Measurements from ENCODE around the gene USP25.
A peak's percentile ranks its signal among the peaks of the same experiment; 100 is the strongest.

The USP25 gene

DNA sequence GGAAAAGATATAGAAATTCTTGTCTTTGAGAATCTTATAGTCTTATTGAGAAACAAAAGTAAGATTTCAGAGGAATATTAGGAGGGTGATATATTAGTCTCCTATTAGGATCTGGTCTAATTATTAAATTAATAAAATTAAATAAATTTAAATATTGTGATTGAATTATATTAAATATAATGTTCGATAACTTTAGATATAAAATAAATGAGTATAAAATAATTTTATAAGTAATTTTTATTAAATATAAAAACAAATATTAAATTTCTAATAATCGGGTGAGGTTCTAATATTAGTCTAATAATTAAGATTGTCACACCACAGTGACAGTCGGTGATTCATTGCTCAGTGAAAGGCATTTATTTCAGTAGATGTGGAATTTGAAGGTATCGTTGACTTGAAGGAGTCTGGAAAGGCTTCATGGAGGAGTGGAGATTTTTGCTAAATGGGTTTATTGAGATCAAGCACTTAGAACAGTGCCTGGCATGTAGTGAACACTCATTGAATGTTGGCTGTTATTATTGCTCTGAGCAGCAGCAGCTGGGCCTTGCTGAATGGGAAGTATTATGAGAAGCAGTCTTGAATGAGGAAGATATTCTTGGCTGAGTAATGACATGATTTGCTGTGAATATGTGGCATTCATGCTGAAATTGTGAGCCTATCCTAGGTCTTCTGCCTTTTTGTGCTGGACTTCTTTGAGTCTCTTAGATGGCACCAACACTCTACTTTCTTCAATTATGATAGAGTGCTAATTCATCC, 74.6 kb downstream of the USP25 start:
- no peak for DNase-seq (ENCODE audit: low read depth, low spot score)

DNA sequence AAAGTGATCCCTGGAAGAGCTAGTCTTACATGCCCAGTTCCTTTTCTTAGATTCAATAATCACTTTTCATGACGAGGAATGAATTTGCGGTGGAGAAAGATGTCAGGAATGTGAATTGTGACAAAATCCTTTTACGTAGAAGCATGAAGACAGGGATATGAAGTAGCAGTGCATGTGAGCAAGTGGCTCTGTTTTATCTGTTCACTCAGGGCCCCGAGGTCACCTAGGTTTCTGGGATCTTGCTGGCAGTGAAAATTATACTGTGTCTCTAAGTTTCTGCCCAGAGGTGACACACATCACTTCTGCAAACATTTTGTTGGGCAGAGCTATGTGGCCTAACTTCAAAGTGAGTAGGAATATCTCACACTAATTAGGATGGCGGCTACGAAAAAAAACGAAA, 79.3 kb downstream of the USP25 start:
- DNase-seq (ENCODE audit: low read depth, low spot score) = no peak

DNA sequence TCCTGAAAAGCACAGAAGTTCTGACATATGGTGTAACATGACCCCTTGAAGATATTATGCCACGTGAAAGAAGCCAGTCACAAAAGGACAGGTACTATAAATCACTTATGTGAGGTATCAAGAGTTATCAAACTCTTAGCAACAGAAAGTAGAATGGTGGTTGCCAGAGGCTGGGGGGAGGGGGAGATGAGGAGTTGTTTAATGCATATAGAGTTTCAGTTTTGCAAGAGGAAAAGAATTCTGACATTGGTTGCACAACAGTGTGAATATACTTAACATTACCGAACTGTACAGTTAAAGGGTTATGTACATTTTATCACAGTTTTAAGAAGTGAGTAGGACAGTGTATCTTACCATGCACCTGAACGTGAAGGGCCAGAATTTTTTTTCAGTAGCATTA, 80.0 kb downstream of the USP25 start:
- DNase-seq (ENCODE audit: low read depth, low spot score) = no peak

DNA sequence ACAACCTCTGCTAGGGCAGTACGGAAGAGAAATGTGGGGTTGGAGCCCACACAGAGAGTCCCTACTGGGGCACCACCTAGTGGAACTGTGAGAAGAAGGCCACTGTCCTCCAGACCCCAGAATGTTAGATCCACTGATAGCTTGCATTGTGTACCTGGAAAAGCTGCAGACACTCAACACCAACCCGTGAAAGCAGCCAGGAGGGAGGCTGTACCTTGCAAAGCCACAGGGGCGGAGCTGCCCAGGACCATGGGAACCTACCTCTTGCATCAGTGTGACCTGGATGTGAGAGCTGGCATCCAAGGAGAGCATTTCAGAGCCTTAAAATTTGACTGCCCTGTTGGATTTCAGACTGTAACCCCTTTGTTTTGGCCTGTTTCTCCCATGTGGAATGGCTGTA, 85.5 kb downstream of the USP25 start:
- no peak for DNase-seq (ENCODE audit: low read depth, low spot score)

DNA sequence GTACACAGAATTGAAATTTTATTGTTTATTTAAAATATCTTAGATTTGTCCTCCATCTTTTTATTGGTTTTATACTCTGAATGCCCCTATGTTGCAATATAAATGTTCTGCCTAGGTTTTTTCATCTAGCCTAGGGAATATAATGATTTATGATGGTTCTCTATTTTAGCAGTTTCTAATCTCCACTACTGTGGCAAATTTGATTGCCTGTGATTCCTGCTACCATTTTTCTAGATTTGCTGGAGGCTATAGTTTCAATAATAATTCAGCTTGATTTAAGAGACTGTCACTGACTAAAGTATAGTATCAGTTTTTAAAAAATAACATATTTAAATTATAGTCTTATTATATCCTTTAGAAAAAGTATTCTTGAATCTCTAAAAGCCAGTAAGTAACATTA, 90.5 kb downstream of the USP25 start:
- DNase-seq (ENCODE audit: low read depth, low spot score) = no peak

DNA sequence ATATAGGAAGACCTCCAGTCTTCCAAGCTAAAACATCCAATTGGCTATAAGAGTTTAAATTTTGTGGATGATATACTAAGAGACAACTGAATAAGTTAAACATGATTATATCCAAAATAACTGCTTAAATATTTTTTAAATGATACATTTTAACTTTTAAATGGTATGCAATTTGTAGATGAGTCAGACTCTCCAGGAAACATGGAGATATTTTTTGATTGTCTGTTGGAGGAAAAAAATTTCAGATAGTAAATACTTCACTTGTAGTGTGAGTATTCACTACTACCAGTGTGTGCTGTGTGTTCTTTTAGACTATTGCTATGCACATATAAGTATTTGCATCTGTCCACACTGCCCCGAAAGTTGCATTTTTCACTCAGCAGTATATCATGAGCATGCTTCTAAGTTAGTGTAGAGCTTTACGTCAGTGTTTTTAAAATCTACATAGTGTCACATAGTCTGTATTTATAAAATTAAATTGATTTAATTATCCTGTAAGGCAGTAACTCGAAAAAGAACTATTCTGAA, 91.1 kb downstream of the USP25 start:
- no peak for DNase-seq (ENCODE audit: low read depth, low spot score)

DNA sequence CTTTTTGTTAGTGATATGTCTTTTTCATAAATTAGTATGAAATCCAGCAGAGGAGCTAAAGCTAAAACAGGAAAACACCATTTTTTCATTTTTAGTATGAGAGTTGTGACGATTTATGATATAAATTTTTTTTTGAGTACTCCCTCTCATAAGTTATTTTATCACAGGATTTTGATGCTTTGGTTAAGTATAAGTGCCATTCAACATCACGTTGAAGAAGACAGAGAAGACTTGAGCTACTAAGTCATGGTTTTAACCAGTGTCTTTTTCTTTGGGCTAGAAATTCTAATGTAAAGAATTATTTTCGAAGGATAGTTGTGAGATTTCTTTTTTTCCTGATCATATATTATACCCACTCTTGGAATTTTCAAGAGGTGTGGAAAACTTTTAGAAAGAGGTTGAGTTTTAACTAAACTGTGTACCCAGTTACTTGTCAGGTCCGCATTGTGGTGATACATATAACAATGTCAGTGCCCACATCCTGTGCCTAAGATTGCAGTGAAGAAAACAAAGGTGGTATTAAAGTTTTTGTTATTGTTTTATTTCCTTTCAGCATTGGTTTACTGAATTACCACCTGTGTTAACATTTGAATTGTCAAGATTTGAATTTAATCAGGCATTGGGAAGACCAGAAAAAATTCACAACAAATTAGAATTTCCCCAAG, 93.8 kb downstream of the USP25 start:
- DNase-seq (ENCODE audit: low read depth, low spot score) = no peak

DNA sequence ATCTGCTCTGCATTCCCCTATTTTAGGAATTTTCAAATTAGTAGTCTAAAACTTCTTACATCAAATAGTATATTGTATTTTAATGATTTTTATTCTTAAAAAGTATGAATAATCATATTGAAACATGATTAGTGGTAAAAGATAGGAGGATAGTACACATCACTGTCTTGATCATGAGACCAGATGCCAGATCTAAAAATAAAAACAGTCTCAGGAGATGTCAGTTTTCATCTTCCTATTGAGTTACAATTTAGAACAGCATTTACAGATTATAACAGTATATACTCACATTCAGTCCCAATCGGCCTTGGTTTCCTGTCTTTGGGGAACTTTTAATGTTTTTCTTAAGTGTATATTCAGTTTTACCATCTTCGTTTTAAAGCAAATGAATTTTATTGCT, 95.9 kb downstream of the USP25 start:
- no peak for DNase-seq (ENCODE audit: low read depth, low spot score)

DNA sequence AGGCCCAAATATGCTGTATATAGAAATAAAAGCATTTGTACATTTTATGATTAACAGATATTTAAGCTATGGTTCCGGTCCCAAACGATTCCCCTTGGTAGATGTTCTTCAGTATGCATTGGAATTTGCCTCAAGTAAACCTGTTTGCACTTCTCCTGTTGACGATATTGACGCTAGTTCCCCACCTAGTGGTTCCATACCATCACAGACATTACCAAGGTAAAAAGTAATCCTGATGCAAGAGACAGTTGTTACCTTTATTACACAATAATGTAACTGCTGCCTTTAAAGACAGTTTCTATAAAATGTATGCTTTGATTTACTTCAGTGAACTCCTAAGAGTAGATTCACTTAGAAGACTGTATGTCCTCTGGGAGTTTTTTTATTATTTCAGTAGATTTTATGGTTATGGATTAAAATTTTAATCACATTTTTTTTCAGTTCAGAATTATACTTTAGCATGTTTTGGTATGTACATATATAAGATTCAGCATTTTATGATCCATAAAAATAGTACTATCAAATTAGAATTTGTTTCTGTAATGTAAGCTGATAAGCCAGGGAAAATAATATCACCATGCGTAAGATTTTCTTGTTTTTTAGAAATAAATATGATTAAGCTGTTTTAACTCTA, 96.5 kb downstream of the USP25 start:
- DNase-seq (ENCODE audit: low read depth, low spot score) = peak; percentile 54

DNA sequence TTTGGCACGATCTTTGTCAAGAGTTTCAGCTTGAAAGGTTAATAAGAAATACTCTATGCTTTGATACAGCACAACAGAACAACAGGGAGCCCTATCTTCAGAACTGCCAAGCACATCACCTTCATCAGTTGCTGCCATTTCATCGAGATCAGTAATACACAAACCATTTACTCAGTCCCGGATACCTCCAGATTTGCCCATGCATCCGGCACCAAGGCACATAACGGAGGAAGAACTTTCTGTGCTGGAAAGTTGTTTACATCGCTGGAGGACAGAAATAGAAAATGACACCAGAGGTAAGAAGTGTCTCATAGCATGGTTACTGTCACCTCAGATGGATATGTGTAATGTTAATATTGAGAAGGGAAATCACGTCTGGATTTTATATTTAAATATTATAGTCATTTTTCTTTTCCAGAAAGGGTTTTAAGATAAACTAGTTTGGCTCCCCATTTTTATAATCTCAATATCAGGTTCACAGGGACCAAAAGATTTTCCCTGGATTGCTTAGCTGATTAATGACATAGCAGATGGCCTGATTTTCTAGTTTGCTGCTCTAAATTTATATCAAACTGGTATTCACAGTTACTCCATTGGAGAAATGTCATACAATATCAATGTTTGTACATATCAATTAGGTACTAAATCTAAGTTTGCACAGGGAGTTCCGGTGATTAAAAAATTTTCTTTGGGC, 97.3 kb downstream of the USP25 start:
- no peak for DNase-seq (ENCODE audit: low read depth, low spot score)

DNA sequence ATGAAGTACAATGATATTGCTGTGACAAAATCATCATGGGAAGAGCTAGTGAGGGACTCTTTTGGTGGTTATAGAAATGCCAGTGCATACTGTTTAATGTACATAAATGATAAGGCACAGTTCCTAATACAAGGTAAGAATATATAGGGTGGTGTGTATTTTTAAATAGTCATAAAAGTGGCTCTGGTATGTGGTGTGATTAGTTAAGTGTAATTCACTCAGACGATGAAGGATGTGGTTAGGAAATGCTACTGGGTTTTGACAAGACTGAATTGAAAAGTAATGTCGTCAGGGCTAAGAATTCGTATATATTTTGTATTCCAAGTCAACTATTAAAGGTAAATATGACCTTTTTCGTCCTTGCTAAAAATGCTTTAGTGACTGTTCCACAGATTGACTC, 101.7 kb downstream of the USP25 start:
- DNase-seq (ENCODE audit: low read depth, low spot score) = no peak

DNA sequence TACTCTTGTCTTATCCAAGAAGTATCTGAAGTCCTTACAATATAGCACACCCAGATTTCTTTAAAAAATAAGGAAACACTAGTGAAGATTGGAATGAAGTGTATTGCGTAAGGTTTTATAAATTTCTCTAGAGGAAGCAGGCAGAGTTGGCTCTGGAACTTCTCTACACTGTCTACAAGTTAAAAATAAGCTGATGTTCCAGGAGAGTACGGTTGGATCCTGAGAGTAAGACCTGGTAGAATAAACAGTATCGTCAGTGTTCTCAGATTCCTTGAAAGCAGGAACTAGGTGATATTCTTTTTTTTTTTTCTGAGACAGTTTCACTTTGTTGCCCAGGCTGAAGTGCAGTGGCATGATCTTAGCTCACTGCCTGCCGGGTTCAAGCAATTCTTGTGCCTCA, 107.9 kb downstream of the USP25 start:
- no peak for DNase-seq (ENCODE audit: low read depth, low spot score)

DNA sequence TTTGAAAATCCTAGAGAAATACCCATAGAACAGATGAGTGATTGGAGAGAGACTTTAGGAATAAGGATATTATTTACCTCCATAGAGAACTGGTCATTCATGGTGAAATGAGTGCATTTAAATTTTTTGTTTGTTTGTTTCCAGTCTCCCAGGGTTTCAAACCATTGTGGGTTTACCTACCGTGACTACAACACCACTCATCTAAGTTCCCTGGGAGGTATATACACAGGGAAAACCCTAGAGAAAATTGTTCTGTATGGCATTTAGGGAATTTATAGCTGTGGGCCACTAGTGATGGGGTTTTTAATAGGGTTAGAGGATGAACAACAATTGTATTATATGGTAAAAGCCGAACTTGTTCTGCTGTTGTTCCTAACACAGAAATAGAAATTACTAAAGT, 109.2 kb downstream of the USP25 start:
- peak; percentile 29 for DNase-seq (ENCODE audit: low read depth, low spot score)

DNA sequence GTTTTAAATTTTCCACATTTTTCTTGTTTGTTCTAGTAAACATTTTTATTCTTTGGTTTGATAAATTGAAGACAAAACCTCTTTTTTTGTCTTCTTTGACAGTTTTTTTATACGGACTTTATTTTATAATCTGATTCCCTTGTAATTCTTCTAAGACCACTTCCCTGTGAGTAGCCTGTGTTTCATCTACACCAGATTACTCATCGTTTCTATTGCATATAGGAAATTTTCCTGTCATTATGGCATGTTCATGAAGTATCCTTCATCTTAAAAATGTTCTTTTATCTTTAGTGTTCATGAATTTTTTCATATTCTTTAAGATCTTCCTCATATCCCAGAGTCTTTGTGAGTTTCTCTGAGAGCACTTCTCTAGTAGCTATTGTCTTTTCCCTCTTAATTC, 109.8 kb downstream of the USP25 start:
- no peak for DNase-seq (ENCODE audit: low read depth, low spot score)

DNA sequence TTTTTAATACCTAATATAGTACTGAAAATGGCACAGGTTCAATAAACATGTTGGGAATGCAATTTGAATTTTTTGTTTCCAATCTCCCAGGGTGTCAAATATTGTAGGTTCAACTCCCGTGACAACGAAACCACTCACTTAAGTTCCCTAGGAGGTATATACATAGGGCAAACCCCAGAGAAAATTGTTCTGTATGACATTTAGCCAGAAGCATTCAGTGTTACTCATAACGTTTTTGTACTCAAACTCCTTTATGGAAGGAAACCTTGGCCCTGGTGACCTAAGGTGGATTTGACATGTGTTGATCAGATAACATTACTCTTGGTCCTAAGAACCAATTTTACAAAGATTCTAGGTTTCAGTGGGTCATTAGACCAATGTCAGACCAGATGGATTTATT, 110.6 kb downstream of the USP25 start:
- no peak for DNase-seq (ENCODE audit: low read depth, low spot score)

DNA sequence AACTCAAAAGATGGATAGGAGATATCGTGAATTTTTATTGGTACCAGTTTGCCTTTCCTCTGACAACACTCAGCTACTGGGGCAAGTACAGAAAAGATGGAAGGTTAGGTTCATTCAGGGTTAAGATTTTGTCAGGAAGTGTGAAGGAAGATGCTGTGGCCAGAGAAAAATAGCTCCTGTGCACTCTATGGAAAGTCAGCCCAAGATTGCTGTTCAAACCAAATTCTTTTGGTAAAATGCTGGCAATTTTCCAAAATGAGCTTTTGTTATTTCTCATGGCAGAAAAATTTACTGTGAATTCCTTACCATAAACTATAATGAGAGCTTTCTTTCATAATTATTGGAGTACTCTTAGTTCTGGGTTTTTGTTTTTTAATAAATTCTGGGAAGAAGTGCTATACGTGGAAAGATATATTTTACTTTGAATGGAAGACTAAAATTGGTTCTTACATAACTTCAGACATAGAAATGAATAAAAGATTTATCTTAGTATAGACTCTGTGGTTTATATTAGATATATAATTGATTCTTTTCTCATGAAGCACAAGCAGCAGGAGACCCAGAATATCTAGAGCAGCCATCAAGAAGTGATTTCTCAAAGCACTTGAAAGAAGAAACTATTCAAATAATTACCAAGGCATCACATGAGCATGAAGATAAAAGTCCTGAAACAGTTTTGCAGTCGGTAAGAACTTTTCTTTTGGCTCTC, 112.2 kb downstream of the USP25 start:
- peak; percentile 88 for DNase-seq (ENCODE audit: low read depth, low spot score)

DNA sequence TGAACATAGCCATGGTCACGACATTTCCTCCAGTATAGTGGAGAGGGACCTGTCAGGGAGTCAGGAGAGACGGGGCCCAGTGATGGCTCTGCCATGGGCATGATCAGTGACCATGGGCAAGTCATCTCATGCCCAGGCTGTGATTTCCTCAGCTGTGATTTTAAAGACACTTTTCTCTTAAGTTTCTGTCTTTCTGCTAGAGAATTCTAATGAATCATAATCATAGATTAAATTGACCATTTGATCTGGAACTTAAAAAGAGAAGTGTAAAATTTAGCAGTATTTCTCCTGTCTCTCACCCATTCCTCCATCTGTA, 112.7 kb downstream of the USP25 start:
- no peak for DNase-seq (ENCODE audit: low read depth, low spot score)

DNA sequence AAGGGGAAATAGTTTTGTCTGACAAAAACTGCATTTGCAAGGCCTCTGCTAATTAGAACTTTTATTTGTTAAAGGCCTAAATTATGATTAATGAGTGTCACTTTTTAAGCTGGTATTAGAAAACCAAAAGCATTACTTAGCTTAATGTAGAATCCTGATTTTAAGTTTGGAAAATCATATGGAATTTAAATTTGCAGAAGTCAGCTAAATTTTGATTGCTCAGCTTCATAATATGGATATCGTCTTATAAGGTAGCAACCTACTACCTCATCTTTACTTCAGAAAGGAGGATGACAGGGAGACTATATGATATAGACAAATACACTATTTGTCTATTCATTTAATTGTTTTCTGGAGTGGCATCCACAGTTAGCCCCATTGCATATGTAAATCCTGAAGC, 114.0 kb downstream of the USP25 start:
- DNase-seq (ENCODE audit: low read depth, low spot score) = no peak

DNA sequence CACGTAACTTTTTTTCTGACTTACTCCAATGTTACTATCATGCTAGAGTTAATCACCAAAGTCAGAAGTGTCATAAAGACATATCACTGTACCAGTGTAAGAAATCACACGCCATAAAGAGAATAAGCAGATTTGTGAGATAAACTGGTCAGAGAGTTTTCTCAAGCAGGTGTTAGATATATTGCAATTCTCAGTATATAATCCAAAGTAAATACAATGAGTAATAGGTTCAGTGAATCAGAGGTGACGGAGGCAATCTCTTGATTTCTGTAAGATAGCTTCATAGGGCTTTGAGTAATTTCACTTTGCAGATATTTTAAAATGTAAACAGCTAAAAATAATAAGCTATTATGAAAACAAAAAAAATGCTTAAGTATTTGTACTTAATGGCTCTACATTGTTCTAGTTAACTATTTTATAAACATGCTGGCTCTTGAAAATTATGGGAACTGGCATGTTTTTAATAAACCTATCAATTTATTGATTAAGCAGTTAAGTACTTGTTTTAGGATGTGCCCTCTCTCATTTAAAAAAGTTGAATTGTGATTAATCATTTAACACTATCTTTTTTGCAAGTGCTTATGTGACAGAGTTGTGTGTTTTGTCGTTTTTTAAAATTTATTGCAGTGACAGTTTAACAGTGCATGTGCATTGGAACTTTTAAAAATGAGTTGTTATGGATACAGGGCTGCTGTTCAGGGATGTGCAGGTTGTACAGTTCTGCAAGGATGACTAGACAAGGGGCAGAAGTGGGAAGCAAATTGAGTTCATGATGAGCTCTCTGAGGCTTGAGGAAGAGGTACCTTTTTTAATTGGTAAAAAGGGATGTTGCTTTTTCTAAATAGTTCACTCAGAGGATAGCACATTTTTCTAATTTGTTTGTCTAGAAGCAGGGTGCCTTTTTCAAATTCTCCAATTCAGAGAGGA, 119.1 kb downstream of the USP25 start:
- DNase-seq (ENCODE audit: low read depth, low spot score) = peak; percentile 41

DNA sequence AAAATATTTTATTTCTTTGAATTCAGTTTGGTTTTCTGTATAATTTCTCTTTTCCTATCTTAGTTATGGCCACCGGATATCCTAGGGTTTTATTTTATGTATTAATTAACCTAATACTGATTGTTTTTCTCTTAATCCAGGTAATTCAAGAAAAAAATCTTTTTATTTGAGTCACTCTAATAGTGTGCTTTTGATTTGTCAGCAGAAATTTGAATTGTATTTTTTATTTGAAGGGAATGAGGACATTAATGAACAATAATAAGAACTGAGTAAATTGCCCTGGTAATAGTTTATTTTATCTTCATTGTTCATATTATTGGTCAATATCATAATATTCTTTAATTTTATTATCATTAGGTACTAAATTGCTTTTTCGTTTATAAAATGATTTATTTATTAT, 120.1 kb downstream of the USP25 start:
- no peak for DNase-seq (ENCODE audit: low read depth, low spot score)

DNA sequence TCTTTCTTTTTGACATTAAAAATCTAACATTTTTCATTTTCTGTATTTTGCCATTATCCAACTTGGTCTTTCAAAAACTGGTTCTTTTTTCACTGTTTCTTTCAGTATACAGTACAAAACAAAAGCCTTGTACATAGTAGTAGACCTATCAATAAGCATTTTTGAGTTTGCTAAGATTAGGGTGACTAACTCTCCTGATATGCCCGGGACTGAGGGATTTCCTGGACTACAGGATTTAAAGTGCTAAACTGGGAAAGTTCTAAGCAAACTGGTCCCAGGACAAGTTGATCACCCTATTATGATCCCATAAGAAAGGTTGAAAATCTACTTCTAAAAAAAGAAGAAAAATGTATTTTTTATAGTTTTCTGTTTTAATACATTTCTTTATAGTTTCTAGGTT, 120.9 kb downstream of the USP25 start:
- peak; percentile 68 for DNase-seq (ENCODE audit: low read depth, low spot score)
